Ramos (cell line): ENCODE measurements around the gene LMLN.
"Not testable (repeated sequence)": the region's sequence is repeated elsewhere in the genome, so short reads cannot be mapped to it uniquely, and the experiment has no call there.

Experiments used
- in situ Hi-C: fragments of 300-500 bp; cut with MboI; formaldehyde crosslinking; loops from one replicate; pipeline ENCODE4 v1.14.3; 2022; ENCODE audit warnings: low sequenced_read_pairs; ENCODE audit not compliant: unreplicated experiment

The LMLN gene

GRCh38 chr3:198070871-198071270 is 110.9 kb downstream of the LMLN start:
- in situ Hi-C loops: no loop called here

- in situ Hi-C loops: no loop called here
Observed at GRCh38 chr3:198071602-198072287, 111.7 kb downstream of the LMLN start.

GRCh38 chr3:198076722-198077308 is 116.8 kb downstream of the LMLN start:
- in situ Hi-C loops: no loop called here

GRCh38 chr3:198079771-198080520 is 119.9 kb downstream of the LMLN start:
- in situ Hi-C loops: no loop called here

- in situ Hi-C loops: no loop called here
Observed at GRCh38 chr3:198080521-198081384, 120.7 kb downstream of the LMLN start.

- in situ Hi-C loops: no loop called here
Observed at GRCh38 chr3:198081421-198081844, 121.4 kb downstream of the LMLN start.

- in situ Hi-C loops: not testable (repeated sequence)
Observed at GRCh38 chr3:198082226-198082625, 122.2 kb downstream of the LMLN start.

- in situ Hi-C loops: no loop called here
Observed at GRCh38 chr3:198088421-198088955, 128.5 kb downstream of the LMLN start.

GRCh38 chr3:198090795-198091332 is 130.8 kb downstream of the LMLN start:
- in situ Hi-C loops: no loop called here

GRCh38 chr3:198092276-198092675 is 132.3 kb downstream of the LMLN start:
- in situ Hi-C loops: no loop called here

- in situ Hi-C loops: no loop called here
Observed at GRCh38 chr3:198093112-198093679, 133.2 kb downstream of the LMLN start.
